Aortic smooth muscle cell (primary cell): Measurements from ENCODE around the gene TIMM8B. TPM values are rescaled to one million over a fixed set of nuclear protein-coding genes. Genes with fewer than 3 reads are reported as not detected.

Experiments
- total RNA-seq: library from RNA; depleted of rRNA; stranded (reverse); fragments of >200 nt; gene quantifications from 2 replicates; pipeline ENCODE4 v1.2.3, GENCODE V29; 2014

TIMM8B gene, protein sequence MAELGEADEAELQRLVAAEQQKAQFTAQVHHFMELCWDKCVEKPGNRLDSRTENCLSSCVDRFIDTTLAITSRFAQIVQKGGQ
- total RNA-seq, result 68.2 and 94.1 TPM in 2 replicates

DNA sequence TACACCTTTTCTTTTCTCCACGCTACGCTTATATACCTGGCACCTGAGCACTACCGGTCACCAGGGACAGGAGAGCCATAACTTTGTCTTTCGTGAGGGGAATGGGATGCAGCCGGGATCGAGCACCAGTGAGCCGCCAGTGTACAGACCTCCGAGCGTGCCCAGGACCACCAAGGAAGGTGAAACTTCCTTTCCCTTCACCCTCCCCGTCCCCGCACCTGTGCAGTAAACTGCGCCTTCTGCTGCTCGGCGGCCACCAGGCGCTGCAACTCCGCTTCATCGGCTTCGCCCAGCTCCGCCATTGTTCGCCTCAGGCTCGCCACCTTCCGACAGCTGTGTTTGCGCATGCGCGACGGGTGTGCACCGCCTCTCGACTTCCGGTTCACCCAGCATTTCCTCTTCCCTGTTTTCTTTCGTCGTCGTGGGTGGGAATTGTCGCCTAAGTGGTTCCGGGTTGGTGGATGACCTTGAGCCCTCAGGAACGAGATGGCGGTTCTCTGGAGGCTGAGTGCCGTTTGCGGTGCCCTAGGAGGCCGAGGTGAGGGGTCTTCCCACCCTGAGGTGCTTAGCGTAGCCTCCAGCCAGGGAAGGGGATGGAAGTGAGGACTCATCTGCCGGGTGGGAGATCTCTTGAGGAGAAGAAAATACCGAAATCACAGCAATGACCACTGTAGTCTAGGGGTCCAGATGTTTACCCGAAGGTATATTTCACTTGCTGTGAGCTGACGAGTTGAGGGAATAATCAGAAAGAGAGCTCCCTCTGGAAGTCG, at the start of gene TIMM8B, which contains the start of gene SDHD:
TIMM8B (minus strand) TSS at position 335 of the 770 bp plus-strand sequence; CDS start at position 302, 33 bp downstream.
SDHD (plus strand) TSS at position 452 of the 770 bp plus-strand sequence; CDS start at position 487, 35 bp downstream.

DNA sequence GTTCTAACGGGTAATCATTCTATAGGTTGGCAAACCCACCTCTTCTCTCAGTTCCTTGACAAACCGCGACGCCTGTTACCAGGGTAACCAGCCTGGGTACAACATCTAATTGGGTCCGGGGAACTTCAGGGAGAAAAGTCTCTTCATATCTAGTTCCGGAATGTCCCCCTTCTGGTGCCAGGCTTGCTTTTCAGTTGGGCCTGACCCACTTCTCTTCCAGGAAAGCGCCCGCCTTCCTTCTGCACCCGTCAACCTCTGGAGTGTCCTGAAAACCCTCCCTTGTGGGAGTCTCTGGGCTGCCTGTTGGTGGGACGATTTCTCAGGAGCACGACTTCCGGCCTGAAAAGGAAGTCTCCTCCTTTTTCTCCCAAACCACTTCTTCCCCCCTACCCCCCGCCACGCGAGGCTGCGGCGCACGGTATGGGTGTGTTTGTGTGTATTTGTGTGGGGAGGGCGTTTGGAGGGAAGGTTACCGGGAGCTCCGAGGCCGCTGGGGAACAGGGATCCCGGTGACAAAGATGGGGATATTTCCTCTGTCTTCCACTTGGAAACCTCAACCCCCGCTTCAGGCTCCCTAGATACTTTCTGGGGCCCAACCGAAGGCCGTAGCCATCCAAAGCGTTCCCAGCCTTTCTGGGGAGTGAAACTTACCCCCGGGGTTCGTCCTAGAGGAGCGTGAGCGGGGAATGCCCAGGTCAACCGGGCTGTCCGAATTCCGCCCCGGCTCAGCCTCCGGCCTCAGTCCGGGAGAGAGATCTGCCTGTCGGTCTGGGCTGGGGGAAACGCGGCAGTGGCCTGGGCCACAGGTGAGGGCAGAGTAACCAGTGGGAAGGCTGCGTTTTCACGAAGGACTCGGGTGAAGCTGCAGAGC, 12.4 kb downstream of the TIMM8B start, which contains the start of the genes NKAPD1 and PIH1D2:
NKAPD1 (plus strand) TSS at position 359 of the 871 bp plus-strand sequence. CDS start 1,276 bp downstream, outside the sequence.
PIH1D2 (minus strand) TSS at position 77 of the 871 bp plus-strand sequence. CDS start 843 bp downstream, outside the sequence.

Other genes starting within 250 kb of the TIMM8B start
- 25.0 and 31.6 TPM in 2 replicates for gene ALG9, start 215.2 kb downstream of the TIMM8B start, total RNA-seq
- 2.2 and 2.9 TPM in 2 replicates for gene FDXACB1, start 207.6 kb downstream of the TIMM8B start, total RNA-seq
- 13.1 and 13.5 TPM in 2 replicates for gene CFAP68, start 207.2 kb downstream of the TIMM8B start, total RNA-seq
- 25.2 and 45.1 TPM in 2 replicates for gene CRYAB, start 175.0 kb downstream of the TIMM8B start, total RNA-seq
- 1.1 and 1.2 TPM in 2 replicates for gene HSPB2, start 174.0 kb downstream of the TIMM8B start, total RNA-seq
- gene C11orf52, start 167.8 kb downstream of the TIMM8B start, total RNA-seq, result 0.40 and 1.1 TPM in 2 replicates
- gene DIXDC1, start 149.4 kb downstream of the TIMM8B start, total RNA-seq, result 24.3 and 38.4 TPM in 2 replicates
- gene DLAT, start 61.3 kb downstream of the TIMM8B start, total RNA-seq, result 34.5 and 35.3 TPM in 2 replicates
- 1.3 and 2.4 TPM in 2 replicates for gene PIH1D2, start 12.7 kb downstream of the TIMM8B start, total RNA-seq
- 18.0 and 18.7 TPM in 2 replicates for gene NKAPD1, start 12.5 kb downstream of the TIMM8B start, total RNA-seq
- 146 and 153 TPM in 2 replicates for gene SDHD, start 117 bp upstream of the TIMM8B start, total RNA-seq
- gene IL18, start 77.3 kb upstream of the TIMM8B start, total RNA-seq, result 0.12 TPM in 1 of 2 replicates, not detected in the other
- 0.12 and 0.13 TPM in 2 replicates for gene TEX12, start 80.6 kb upstream of the TIMM8B start, total RNA-seq
- gene BCO2, start 88.8 kb upstream of the TIMM8B start, total RNA-seq, result 1.1 and 1.2 TPM in 2 replicates
- 47.1 and 52.3 TPM in 2 replicates for gene PTS, start 139.7 kb upstream of the TIMM8B start, total RNA-seq
- not detected in 2 replicates for gene PLET1, start 174.1 kb upstream of the TIMM8B start, total RNA-seq